Neural progenitor cell (in vitro differentiated cells): ENCODE data around the gene ZCCHC14. TPM values are rescaled to one million over a fixed set of nuclear protein-coding genes. Genes with fewer than 3 reads are reported as not detected.

Experiments
- DNase-seq: peaks from one replicate; pipeline ENCODE4 v3.0.0-alpha.2; 2016; ENCODE audit warnings: low spot score
- H2AFZ ChIP-seq: fragments of 200-600 bp; sonication (generic); replicated peaks from 2 replicates; pipeline ENCODE4 v1.6.1; 2016; ENCODE audit warnings: antibody characterized with exemption
- H3F3A ChIP-seq: fragments of 200-600 bp; sonication (generic); 2 replicates; pipeline ENCODE4 v1.6.1; 2016; ENCODE audit warnings: antibody characterized with exemption, low read depth
- H3K27ac ChIP-seq: fragments of 200-600 bp; sonication (generic); 2 replicates; pipeline ENCODE4 v1.5.1; 2016; ENCODE audit warnings: mild to moderate bottlenecking
- H3K27me3 ChIP-seq: fragments of 200-600 bp; sonication (generic); 2 replicates; pipeline ENCODE4 v1.6.1; 2016; ENCODE audit warnings: mild to moderate bottlenecking, moderate library complexity
- H3K36me3 ChIP-seq: fragments of 200-600 bp; sonication (generic); 2 replicates; pipeline ENCODE4 v1.5.1; 2016
- H3K4me1 ChIP-seq: fragments of 200-600 bp; sonication (generic); 2 replicates; pipeline ENCODE4 v1.6.1; 2016; ENCODE audit warnings: mixed run types
- H3K4me2 ChIP-seq: fragments of 200-600 bp; sonication (generic); 2 replicates; pipeline ENCODE4 v1.6.1; 2016
- H3K4me3 ChIP-seq: fragments of 200-600 bp; sonication (generic); 2 replicates; pipeline ENCODE4 v1.5.1; 2016
- H3K79me2 ChIP-seq: fragments of 200-600 bp; sonication (generic); 2 replicates; pipeline ENCODE4 v1.6.1; 2016; ENCODE audit warnings: low read depth
- H3K9ac ChIP-seq: fragments of 200-600 bp; sonication (generic); 2 replicates; pipeline ENCODE4 v1.6.1; 2016
- H3K9me3 ChIP-seq: fragments of 200-600 bp; sonication (generic); 2 replicates; pipeline ENCODE4 v1.5.1; 2016; ENCODE audit warnings: low read depth
- H4K20me1 ChIP-seq: fragments of 200-600 bp; sonication (generic); 2 replicates; pipeline ENCODE4 v1.6.1; 2016; ENCODE audit warnings: low read depth
- H3K27ac Mint-ChIP-seq: 3 replicates; pipeline ENCODE4 v1.8.0; 2021; ENCODE audit warnings: mixed read lengths
- H3K27me3 Mint-ChIP-seq: 2 replicates; pipeline ENCODE4 v1.8.0; 2022; ENCODE audit warnings: low read depth, mild to moderate bottlenecking, inconsistent platforms, moderate library complexity, mixed read lengths; ENCODE audit not compliant: insufficient read depth
- H3K36me3 Mint-ChIP-seq: 3 replicates; pipeline ENCODE4 v1.8.0; 2021; ENCODE audit warnings: mixed read lengths
- H3K4me1 Mint-ChIP-seq: 3 replicates; pipeline ENCODE4 v1.8.0; 2021; ENCODE audit warnings: mixed read lengths
- H3K4me3 Mint-ChIP-seq: 3 replicates; pipeline ENCODE4 v1.8.0; 2021; ENCODE audit warnings: mild to moderate bottlenecking, moderate library complexity, mixed read lengths
- H3K9me3 Mint-ChIP-seq: 3 replicates; pipeline ENCODE4 v1.8.0; 2020; ENCODE audit warnings: mixed read lengths
- EZH2 ChIP-seq: fragments of 200-600 bp; sonication (generic); IDR thresholded peaks from 2 replicates; pipeline ENCODE4 v1.6.1; 2017; ENCODE audit warnings: antibody characterized with exemption, mild to moderate bottlenecking, moderate library complexity
- EZH2phosphoT487 ChIP-seq: fragments of 200-600 bp; sonication (generic); IDR thresholded peaks from 2 replicates; pipeline ENCODE4 v1.6.1; 2017; ENCODE audit warnings: antibody characterized with exemption
- total RNA-seq: library from RNA; depleted of rRNA; stranded (reverse); fragments of >200 nt; gene quantifications from 2 replicates; pipeline ENCODE4 v1.2.3, GENCODE V29; 2015; ENCODE audit warnings: low replicate concordance
- TF ChIP-seq, protein P1 (sequence below): fragments of 200-600 bp; sonication (generic); IDR thresholded peaks from 2 replicates; pipeline ENCODE4 v1.5.1; 2017; ENCODE audit warnings: antibody characterized with exemption, mild to moderate bottlenecking

The ZCCHC14 gene
- total RNA-seq, 1 donor from 2014 or later: 10.3 TPM

DNA sequence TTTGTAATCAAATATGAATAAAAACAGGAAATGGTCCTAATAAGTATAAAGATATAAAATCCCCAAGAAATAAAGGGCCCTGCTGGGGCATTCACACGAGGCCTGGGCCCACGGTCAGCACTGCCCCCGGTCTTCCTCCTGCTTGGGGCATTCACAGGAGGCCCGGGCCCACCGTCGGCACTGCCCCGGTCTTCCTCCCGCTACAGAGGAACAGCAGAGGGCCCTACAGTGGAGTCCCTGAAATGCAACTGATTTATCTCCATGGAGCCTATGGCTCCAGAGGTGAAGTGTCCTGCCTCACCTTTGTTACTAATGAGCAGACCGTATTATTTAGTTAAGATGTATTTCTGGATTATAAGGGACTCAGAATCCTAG is 54.2 kb downstream of the ZCCHC14 start:
- Mint-ChIP-seq H3K27me3 (peaks cover 4% of the 10 kb centered on the region), H3K4me3 (no peak overlapping the region), H3K4me1 (peaks cover 13% of the 10 kb centered on the region), H3K36me3 (peaks cover 16% of the 10 kb centered on the region), H3K27ac (no peak overlapping the region), H3K9me3 (peaks cover 6% of the 10 kb centered on the region)
- no peaks in the 10 kb centered on the region for H3K4me1 ChIP-seq
- no peaks in the 10 kb centered on the region for H3F3A ChIP-seq
- no peak overlapping the region for H3K27ac ChIP-seq
- H3K9ac ChIP-seq: no peak overlapping the region
- no peak overlapping the region for H3K4me3 ChIP-seq
- H2AFZ ChIP-seq: no peak overlapping the region
- H3K79me2 ChIP-seq: peaks cover 13% of the 10 kb centered on the region
- TF ChIP-seq EZH2phosphoT487 (no peak), EZH2 (no peak)
- TF ChIP-seq, protein P1, sequence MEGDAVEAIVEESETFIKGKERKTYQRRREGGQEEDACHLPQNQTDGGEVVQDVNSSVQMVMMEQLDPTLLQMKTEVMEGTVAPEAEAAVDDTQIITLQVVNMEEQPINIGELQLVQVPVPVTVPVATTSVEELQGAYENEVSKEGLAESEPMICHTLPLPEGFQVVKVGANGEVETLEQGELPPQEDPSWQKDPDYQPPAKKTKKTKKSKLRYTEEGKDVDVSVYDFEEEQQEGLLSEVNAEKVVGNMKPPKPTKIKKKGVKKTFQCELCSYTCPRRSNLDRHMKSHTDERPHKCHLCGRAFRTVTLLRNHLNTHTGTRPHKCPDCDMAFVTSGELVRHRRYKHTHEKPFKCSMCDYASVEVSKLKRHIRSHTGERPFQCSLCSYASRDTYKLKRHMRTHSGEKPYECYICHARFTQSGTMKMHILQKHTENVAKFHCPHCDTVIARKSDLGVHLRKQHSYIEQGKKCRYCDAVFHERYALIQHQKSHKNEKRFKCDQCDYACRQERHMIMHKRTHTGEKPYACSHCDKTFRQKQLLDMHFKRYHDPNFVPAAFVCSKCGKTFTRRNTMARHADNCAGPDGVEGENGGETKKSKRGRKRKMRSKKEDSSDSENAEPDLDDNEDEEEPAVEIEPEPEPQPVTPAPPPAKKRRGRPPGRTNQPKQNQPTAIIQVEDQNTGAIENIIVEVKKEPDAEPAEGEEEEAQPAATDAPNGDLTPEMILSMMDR: no peak
- H3K4me2 ChIP-seq: no peak overlapping the region
- H3K36me3 ChIP-seq: no peaks in the 10 kb centered on the region
- DNase-seq: no peak
- no peaks in the 10 kb centered on the region for H3K9me3 ChIP-seq
- peaks cover 8% of the 10 kb centered on the region for H4K20me1 ChIP-seq
- H3K27me3 ChIP-seq: no peaks in the 10 kb centered on the region

DNA sequence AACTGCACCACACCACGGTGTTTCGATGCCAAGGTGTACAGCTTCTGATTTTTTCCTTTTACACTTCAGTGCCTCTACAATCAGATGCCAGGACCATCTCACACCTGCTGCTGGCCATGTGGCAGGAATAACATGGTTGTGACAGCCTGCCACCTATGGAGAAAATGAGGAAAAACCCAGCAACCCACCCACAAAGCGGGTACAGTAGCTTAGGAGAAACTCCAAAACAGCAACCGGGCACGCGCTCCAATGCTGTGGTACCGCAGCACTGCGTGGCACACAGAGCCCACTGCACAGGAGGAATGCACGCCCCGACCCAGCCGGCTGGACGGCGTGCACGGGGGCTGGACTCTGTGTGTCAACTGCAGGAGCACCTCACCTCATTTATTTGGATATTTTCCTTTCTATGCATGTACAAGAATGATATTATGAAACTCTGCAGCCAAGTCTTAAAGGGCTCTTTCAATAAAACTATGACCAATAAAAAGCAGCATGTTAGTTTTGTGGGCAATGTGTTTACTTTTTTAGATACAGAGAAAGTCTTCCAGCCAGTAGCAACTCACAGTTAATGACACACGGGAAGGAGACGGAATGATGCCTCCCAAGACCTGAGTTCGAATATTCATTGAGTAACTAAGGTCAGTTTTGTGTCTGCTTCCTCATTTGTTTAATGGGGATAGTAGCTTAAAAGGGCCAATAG is 54.8 kb downstream of the ZCCHC14 start:
- H3K27ac ChIP-seq: no peak overlapping the region
- Mint-ChIP-seq H3K4me1 (peaks cover 13% of the 10 kb centered on the region), H3K27me3 (peaks cover 4% of the 10 kb centered on the region), H3K4me3 (no peak overlapping the region), H3K36me3 (peaks cover 15% of the 10 kb centered on the region), H3K9me3 (peaks cover 4% of the 10 kb centered on the region), H3K27ac (no peak overlapping the region)
- H3K79me2 ChIP-seq: peaks cover 18% of the 10 kb centered on the region
- H4K20me1 ChIP-seq: peaks cover 8% of the 10 kb centered on the region
- no peaks in the 10 kb centered on the region for H3F3A ChIP-seq
- H3K4me2 ChIP-seq: no peak overlapping the region
- no peak overlapping the region for H2AFZ ChIP-seq
- H3K9ac ChIP-seq: no peak overlapping the region
- no peaks in the 10 kb centered on the region for H3K9me3 ChIP-seq
- no peak for DNase-seq
- no peak overlapping the region for H3K4me3 ChIP-seq
- TF ChIP-seq, protein P1: no peak
- TF ChIP-seq EZH2phosphoT487: no peak
- no peak for TF ChIP-seq EZH2
- no peaks in the 10 kb centered on the region for H3K4me1 ChIP-seq
- H3K27me3 ChIP-seq: no peaks in the 10 kb centered on the region
- H3K36me3 ChIP-seq: no peaks in the 10 kb centered on the region

- H3K4me1 Mint-ChIP-seq: peaks cover 13% of the 10 kb centered on the region
- TF ChIP-seq EZH2phosphoT487 (no peak), EZH2 (no peak)
- TF ChIP-seq, protein P1: no peak
- H3K27ac Mint-ChIP-seq: no peak overlapping the region
- Histone ChIP-seq H2AFZ (no peak overlapping the region), H3K4me2 (no peak overlapping the region), H3K79me2 (peaks cover 19% of the 10 kb centered on the region), H3K4me1 (no peaks in the 10 kb centered on the region), H3K9me3 (no peaks in the 10 kb centered on the region), H3K27me3 (no peaks in the 10 kb centered on the region), H3K4me3 (no peak overlapping the region), H4K20me1 (peaks cover 8% of the 10 kb centered on the region), H3F3A (no peaks in the 10 kb centered on the region), H3K9ac (no peak overlapping the region), H3K36me3 (no peaks in the 10 kb centered on the region), H3K27ac (no peak overlapping the region)
- DNase-seq: no peak
- peaks cover 9% of the 10 kb centered on the region for H3K36me3 Mint-ChIP-seq
- H3K4me3 Mint-ChIP-seq: no peak overlapping the region
- no peaks in the 10 kb centered on the region for H3K9me3 Mint-ChIP-seq
- H3K27me3 Mint-ChIP-seq: peaks cover 4% of the 10 kb centered on the region
Measured at GRCh38 chr16:87437327-87437726, 55.5 kb downstream of the ZCCHC14 start.
